K562 (cell line): ENCODE results near the gene ANKRD1. TPM values are rescaled to one million over a fixed set of nuclear protein-coding genes. Genes with fewer than 3 reads are reported as not detected.

ENCODE experiments used
- ATAC-seq: fragments of 200-7000 bp; cut with Tn5 transposase; 3 replicates; pipeline ENCODE4 v1.9.1; 2020; ENCODE audit warnings: moderate library complexity
- BruUV-seq: library from RNA; stranded (reverse); fragments of 400-500 nt; replicated peaks from 2 replicates; lab custom pipeline; 2021; lab: Mats Ljungman, UMichigan
- CTCF ChIA-PET: fragments of 300-600 bp; formaldehyde crosslinking; extraction: SDS; loops from one replicate; lab custom pipeline; 2021; ENCODE audit warnings: low intra/inter-chr PET ratio; lab: Yijun Ruan, JAX
- POLR2A ChIA-PET: fragments of 300-600, 350-650 bp; sonication (Branson Sonifier 250); formaldehyde crosslinking; extraction: SDS; loops from one replicate; lab custom pipeline; 2021; ENCODE audit warnings: antibody characterized with exemption, inconsistent platforms; lab: Yijun Ruan, JAX
- DNase-seq, 4 experiments: peaks; one replicate each; pipeline versions ENCODE4 v3.0.0 to v3.0.0-alpha.2; 2011 to 2018; ENCODE audit warnings: low spot score in 3 of 4, mixed read lengths in 3 of 4; ENCODE audit errors: extremely low read depth in 1 of 4
- FAIRE-seq: peaks from 2 replicates; lab custom pipeline; 2011; peaks lifted over from hg19 to GRCh38; lab: Jason Lieb, UNC
- H2AFZ ChIP-seq: 2 replicates; pipeline ENCODE4 v1.6.0; 2011; ENCODE audit warnings: low read depth, low read length, control low read depth, inconsistent platforms
- H3K27ac ChIP-seq: fragments of 200-600 bp; 3 replicates; pipeline ENCODE4 v1.8.0; 2011; ENCODE audit warnings: low read depth, mild to moderate bottlenecking, control low read depth, inconsistent platforms, low read length, moderate library complexity, mixed read lengths; ENCODE audit errors: extremely low read depth
- H3K27me3 ChIP-seq, 2 experiments: fragments of 300-600 bp in 1 of 2; 2 replicates in 1 of 2; 3 replicates in 1 of 2; pipeline versions ENCODE4 v1.6.0 to v1.8.0; 2011; ENCODE audit warnings: inconsistent platforms in 2 of 2, low read length in 2 of 2, mild to moderate bottlenecking in 1 of 2, mixed read lengths in 1 of 2, moderate library complexity in 1 of 2; ENCODE audit not compliant: control insufficient read depth in 2 of 2, insufficient read depth in 2 of 2
- H3K36me3 ChIP-seq: fragments of 300-600 bp; 3 replicates; pipeline ENCODE4 v1.8.0; 2011; ENCODE audit warnings: mild to moderate bottlenecking, low read length, inconsistent platforms; ENCODE audit not compliant: control insufficient read depth, insufficient read depth
- H3K4me1 ChIP-seq, 2 experiments: fragments of 200-600 bp in 1 of 2; replicated peaks in 1 of 2; 2 replicates in 1 of 2; 3 replicates in 1 of 2; pipeline versions ENCODE4 v1.5.1 to v1.8.0; 2011; ENCODE audit warnings: inconsistent platforms in 2 of 2, low read length in 2 of 2, mild to moderate bottlenecking in 1 of 2, mixed read lengths in 1 of 2, moderate library complexity in 1 of 2; ENCODE audit not compliant: control insufficient read depth in 2 of 2, insufficient read depth in 2 of 2
- H3K4me2 ChIP-seq: 2 replicates; pipeline ENCODE4 v1.6.1; 2011; ENCODE audit warnings: low read length, control low read depth, inconsistent platforms, mixed read lengths; ENCODE audit not compliant: insufficient read depth
- H3K4me3 ChIP-seq: fragments of 200-600 bp; sonication (generic), shearing (Covaris generic); 2 replicates; pipeline ENCODE4 v1.5.1; 2016; ENCODE audit warnings: control low read depth, inconsistent platforms
- H3K79me2 ChIP-seq: fragments of 200-600 bp; 3 replicates; pipeline ENCODE4 v1.8.0; 2011; ENCODE audit warnings: low read length, inconsistent platforms; ENCODE audit not compliant: control insufficient read depth, insufficient read depth
- H3K9ac ChIP-seq, 2 experiments: 2 replicates each; pipeline versions ENCODE4 v1.6.0 to v1.6.1; 2011; ENCODE audit warnings: low read depth in 2 of 2, low read length in 2 of 2, control low read depth in 1 of 2, inconsistent platforms in 1 of 2, mild to moderate bottlenecking in 1 of 2, mixed read lengths in 1 of 2; ENCODE audit not compliant: insufficient read depth in 1 of 2
- H3K9me1 ChIP-seq: one replicate; pipeline ENCODE4 v1.6.0; 2011; ENCODE audit warnings: inconsistent platforms, mild to moderate bottlenecking, low read length, moderate library complexity; ENCODE audit not compliant: control insufficient read depth, insufficient read depth
- H3K9me3 ChIP-seq: replicated peaks from 2 replicates; pipeline ENCODE4 v1.5.1; 2011; ENCODE audit warnings: low read depth, low read length, inconsistent platforms; ENCODE audit not compliant: control insufficient read depth, insufficient read depth
- H4K20me1 ChIP-seq: replicated peaks from 2 replicates; pipeline ENCODE4 v1.6.1; 2011; ENCODE audit warnings: low read length, inconsistent platforms, mixed read lengths; ENCODE audit not compliant: control insufficient read depth, insufficient read depth
- EGR1 ChIP-seq: fragments of 450-650 bp; conservative IDR thresholded peaks from 2 replicates; pipeline ENCODE4 v1.6.1; 2017; ENCODE audit warnings: mild to moderate bottlenecking
- GABPA ChIP-seq: fragments of 200-800 bp; sonication (Bioruptor generic); conservative IDR thresholded peaks from 2 replicates; pipeline ENCODE4 v1.6.1; 2016; ENCODE audit warnings: low read depth, missing genetic modification characterization, missing compliant biosample characterization
- GATAD2A ChIP-seq: fragments of 450-650 bp; IDR thresholded peaks from 2 replicates; pipeline ENCODE4 v1.6.1; 2017
- HDAC8 ChIP-seq: fragments of 450-650 bp; IDR thresholded peaks from 2 replicates; pipeline ENCODE4 v1.6.1; 2016; ENCODE audit warnings: mild to moderate bottlenecking, missing genetic modification characterization, moderate library complexity, missing compliant biosample characterization
- NONO ChIP-seq, 2 experiments: fragments of 200-400 bp in 1 of 2; fragments of 450-650 bp in 1 of 2; formaldehyde crosslinking in 1 of 2; IDR thresholded peaks; 2 replicates each; pipeline ENCODE4 v1.6.1; 2017; ENCODE audit warnings: low read depth in 2 of 2, mild to moderate bottlenecking in 2 of 2, moderate library complexity in 2 of 2, low read length in 1 of 2
- NRF1 ChIP-seq, 2 experiments: fragments of 450-650 bp; IDR thresholded peaks in 1 of 2; conservative IDR thresholded peaks in 1 of 2; 2 replicates each; pipeline ENCODE4 v1.6.1; 2014; ENCODE audit warnings: mild to moderate bottlenecking in 2 of 2
- SNRNP70 ChIP-seq: fragments of 200-400 bp; formaldehyde crosslinking; optimal IDR thresholded peaks from 2 replicates; pipeline ENCODE3; 2017; ENCODE audit warnings: low read depth, low read length
- TAF1 ChIP-seq: IDR thresholded peaks from 2 replicates; pipeline ENCODE4 v1.6.1; 2011; ENCODE audit warnings: mild to moderate bottlenecking, low read length, moderate library complexity; ENCODE audit not compliant: insufficient read depth, control insufficient read depth, severe bottlenecking; ENCODE audit errors: extremely low read depth
- WGBS: fragments of 100-300 bp; shearing (Covaris generic); methylation state at CpG from one replicate; pipeline ENCODE4 v1.1.6; 2016; ENCODE audit warnings: low coverage, mixed read lengths; ENCODE audit not compliant: insufficient coverage; ENCODE audit errors: missing lambda C conversion rate; 5-methylcytosine and 5-hydroxymethylcytosine counted together
- in situ Hi-C: fragments of 300-500 bp; cut with MboI; formaldehyde crosslinking; loops from 4 replicates; pipeline ENCODE4 v1.15.0; 2018; ENCODE audit warnings: inconsistent platforms, mixed read lengths
- intact Hi-C: fragments of 100-400 bp; cut with micrococcal nuclease; formaldehyde crosslinking; loops from 2 replicates; pipeline ENCODE4 v1.14.2; 2022
- polyA plus RNA-seq, 8 experiments: library from polyadenylated mRNA; depleted of rRNA in 4 of 8; stranded (reverse) in 5 of 8; unstranded in 3 of 8; fragments of >200 nt; fragmentation: Nextera tagmentation in 2 of 8; fragmentation: Illumina TruSeq in 1 of 8; extraction: Ambion mirVana in 2 of 8; extraction: Trizol in 1 of 8; gene quantifications; 2 replicates each; pipeline versions ENCODE4 v1.2.1 to v1.2.3, GENCODE V29; 2011 to 2014; ENCODE audit warnings: inconsistent platforms in 1 of 8, missing spikeins in 1 of 8
- total RNA-seq, 7 experiments: library from RNA; depleted of rRNA in 6 of 7; stranded (reverse); fragments of >200 nt in 6 of 7; fragmentation: Illumina TruSeq in 2 of 7; extraction: Trizol in 2 of 7; gene quantifications; 2 replicates each; pipeline versions ENCODE4 v1.2.1 to v1.2.3, GENCODE V29; 2011 to 2021; ENCODE audit warnings: low replicate concordance in 1 of 7
- TF ChIP-seq, protein P1 (sequence below): fragments of 250-450 bp; sonication (Bioruptor Pico); IDR thresholded peaks from 2 replicates; pipeline ENCODE4 v1.8.0; 2021; ENCODE audit warnings: mild to moderate bottlenecking, moderate library complexity
- TF ChIP-seq, protein P2 (sequence below): fragments of 150-350 bp; conservative IDR thresholded peaks from 2 replicates; pipeline ENCODE4 v1.6.1; 2014; ENCODE audit warnings: low read length

The ANKRD1 gene
- total and polyA plus RNA-seq, 9 of the 15 experiments (the other 6 are each of a cell fraction or from before 2014, with no cell fraction given) = not detected

DNA sequence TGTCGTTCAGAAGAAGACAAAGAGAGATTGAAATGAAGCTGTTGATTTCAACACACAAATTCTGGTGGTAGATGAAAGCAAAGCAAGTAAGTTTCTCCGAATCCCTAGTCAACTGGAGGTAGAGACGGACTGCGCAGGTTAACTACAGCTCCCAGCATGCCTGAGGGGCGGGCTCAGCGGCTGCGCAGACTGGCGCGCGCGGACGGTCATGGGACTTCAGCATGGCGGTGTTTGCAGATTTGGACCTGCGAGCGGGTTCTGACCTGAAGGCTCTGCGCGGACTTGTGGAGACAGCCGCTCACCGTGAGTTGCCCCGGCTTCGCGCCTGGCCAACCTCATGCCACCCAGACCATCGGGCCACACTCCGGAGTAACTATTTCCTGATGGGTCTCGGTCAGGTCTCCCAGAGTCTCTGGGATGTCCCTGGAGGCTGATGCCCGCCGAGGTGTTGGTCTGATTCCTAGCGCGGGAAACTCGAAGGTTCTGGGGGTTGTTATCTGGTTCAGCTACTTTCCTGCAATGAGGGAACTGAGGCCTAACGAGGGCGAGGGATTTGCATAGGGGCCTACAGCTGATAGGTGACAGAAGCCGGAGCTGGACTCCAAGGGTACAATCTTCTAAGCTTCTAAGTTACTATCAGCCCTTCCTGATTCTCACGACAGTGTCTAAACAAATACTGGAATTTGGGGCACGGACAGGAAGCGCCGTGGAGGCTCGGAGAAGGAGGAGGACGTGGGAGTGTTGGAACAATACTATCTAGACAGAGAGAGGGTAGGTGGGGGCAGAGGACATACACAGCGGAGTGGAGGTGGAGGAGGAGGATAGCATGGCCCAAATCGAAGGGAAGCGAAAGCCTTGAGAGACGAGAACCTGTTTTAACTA lies 48.9 kb downstream of the ANKRD1 start, which contains the start of gene RPP30:
Gene RPP30 (plus strand): TSS at position 209 of the 882 bp plus-strand sequence. CDS start 13 bp downstream, at position 222.
- Histone ChIP-seq H3K9me1 (no peaks in the 10 kb centered on the region), H2AFZ (peak within 1 kb of the TSS; percentile 99), H3K27me3 (no peaks in the 10 kb centered on the region), H3K27ac (peak within 1 kb of the TSS; percentile 71), H4K20me1 (no peaks in the 10 kb centered on the region), H3K9me3 (no peaks in the 10 kb centered on the region), H3K36me3 (peaks cover 25% of the 10 kb centered on the region; the same call in 2 of the 3 replicates), H3K79me2 (peaks cover 30% of the 10 kb centered on the region), H3K9ac (peak within 1 kb of the TSS; percentile 81 to 94), H3K4me1 (peaks cover 0 to 7% of the 10 kb centered on the region in 2 experiments; a peak in 1 of 5 replicates), H3K4me2 (peak within 1 kb of the TSS; percentile 90), H3K4me3 (peak within 1 kb of the TSS; percentile 95)
- BruUV-seq = no TSS peak
- peak; percentile 77 to 86 (median 82) for DNase-seq
- ChIA-PET POLR2A (interaction anchor here (0.5 to 0.6 kb wide), 3 partner anchors 16 to 1976 kb away, joined by 3 to 5 read pairs (median 3); no protein-coding TSS in a partner anchor), CTCF (interaction anchor here (1.0 to 1.1 kb wide), 3 partner anchors 92 to 1654 kb away, joined by 3 to 6 read pairs (median 3); no protein-coding TSS in a partner anchor)
- in situ Hi-C loops = loop anchor here (25.0 kb wide), 1 partner anchor 1435 kb away; no protein-coding TSS in a partner anchor
- FAIRE-seq = peak; percentile 95
- intact Hi-C loops = loop anchor here (2.0 kb wide), 1 partner anchor 121 kb away; no protein-coding TSS in a partner anchor
- 0% methylated on average over 38 of the region's 43 CpGs for WGBS
- ATAC-seq = peak; percentile 100
- TF ChIP-seq NONO (IDR thresholded peaks at IDR 0.05; ENCODE audit: low read depth in 2 of 2, low read length in 1 of 2) = no peak
- no peak for TF ChIP-seq GATAD2A
- peak; percentile 58; the same call in 1 of the 2 replicates for TF ChIP-seq EGR1
- TF ChIP-seq, protein P1, sequence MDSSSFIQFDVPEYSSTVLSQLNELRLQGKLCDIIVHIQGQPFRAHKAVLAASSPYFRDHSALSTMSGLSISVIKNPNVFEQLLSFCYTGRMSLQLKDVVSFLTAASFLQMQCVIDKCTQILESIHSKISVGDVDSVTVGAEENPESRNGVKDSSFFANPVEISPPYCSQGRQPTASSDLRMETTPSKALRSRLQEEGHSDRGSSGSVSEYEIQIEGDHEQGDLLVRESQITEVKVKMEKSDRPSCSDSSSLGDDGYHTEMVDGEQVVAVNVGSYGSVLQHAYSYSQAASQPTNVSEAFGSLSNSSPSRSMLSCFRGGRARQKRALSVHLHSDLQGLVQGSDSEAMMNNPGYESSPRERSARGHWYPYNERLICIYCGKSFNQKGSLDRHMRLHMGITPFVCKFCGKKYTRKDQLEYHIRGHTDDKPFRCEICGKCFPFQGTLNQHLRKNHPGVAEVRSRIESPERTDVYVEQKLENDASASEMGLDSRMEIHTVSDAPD (CRISPR knock-in tag) = no peak
- TF ChIP-seq NRF1 (conservative IDR thresholded peaks at IDR 0.05 in 1 of 2, IDR thresholded peaks at IDR 0.05 in 1 of 2) = peak; percentile 92 to 93
- TF ChIP-seq, protein P2, sequence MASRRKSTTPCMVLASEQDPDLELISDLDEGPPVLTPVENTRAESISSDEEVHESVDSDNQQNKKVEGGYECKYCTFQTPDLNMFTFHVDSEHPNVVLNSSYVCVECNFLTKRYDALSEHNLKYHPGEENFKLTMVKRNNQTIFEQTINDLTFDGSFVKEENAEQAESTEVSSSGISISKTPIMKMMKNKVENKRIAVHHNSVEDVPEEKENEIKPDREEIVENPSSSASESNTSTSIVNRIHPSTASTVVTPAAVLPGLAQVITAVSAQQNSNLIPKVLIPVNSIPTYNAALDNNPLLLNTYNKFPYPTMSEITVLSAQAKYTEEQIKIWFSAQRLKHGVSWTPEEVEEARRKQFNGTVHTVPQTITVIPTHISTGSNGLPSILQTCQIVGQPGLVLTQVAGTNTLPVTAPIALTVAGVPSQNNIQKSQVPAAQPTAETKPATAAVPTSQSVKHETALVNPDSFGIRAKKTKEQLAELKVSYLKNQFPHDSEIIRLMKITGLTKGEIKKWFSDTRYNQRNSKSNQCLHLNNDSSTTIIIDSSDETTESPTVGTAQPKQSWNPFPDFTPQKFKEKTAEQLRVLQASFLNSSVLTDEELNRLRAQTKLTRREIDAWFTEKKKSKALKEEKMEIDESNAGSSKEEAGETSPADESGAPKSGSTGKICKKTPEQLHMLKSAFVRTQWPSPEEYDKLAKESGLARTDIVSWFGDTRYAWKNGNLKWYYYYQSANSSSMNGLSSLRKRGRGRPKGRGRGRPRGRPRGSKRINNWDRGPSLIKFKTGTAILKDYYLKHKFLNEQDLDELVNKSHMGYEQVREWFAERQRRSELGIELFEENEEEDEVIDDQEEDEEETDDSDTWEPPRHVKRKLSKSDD = no peak
- no peak for TF ChIP-seq HDAC8 (tag)
- peak; percentile 75 for TF ChIP-seq TAF1
- TF ChIP-seq GABPA (tag) = no peak
- no peak for TF ChIP-seq SNRNP70
